Subcutaneous adipose tissue (tissue), 4 donors: Measurements from ENCODE around the gene TMEM273. TPM values are rescaled to one million over a fixed set of nuclear protein-coding genes. Genes with fewer than 3 reads are reported as not detected.

Experiments
- total RNA-seq, 4 donors: library from RNA; depleted of rRNA; stranded (reverse); fragments of >200 nt; gene quantifications; one replicate each; pipeline ENCODE4 v1.1.0, GENCODE V29; 2016
- TF ChIP-seq, protein P1 (sequence below): fragments of 450-650 bp; IDR thresholded peaks from one replicate; pipeline ENCODE4 v1.5.1; 2016; ENCODE audit warnings: low read depth, mild to moderate bottlenecking, control low read depth, antibody characterized with exemption, moderate library complexity

TMEM273 gene, protein sequence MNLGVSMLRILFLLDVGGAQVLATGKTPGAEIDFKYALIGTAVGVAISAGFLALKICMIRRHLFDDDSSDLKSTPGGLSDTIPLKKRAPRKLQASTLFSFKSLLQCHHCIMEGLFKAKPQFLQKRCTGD
- total RNA-seq = 10 to 100 TPM; 16.1 to 48.0 (median 28.3) TPM

DNA sequence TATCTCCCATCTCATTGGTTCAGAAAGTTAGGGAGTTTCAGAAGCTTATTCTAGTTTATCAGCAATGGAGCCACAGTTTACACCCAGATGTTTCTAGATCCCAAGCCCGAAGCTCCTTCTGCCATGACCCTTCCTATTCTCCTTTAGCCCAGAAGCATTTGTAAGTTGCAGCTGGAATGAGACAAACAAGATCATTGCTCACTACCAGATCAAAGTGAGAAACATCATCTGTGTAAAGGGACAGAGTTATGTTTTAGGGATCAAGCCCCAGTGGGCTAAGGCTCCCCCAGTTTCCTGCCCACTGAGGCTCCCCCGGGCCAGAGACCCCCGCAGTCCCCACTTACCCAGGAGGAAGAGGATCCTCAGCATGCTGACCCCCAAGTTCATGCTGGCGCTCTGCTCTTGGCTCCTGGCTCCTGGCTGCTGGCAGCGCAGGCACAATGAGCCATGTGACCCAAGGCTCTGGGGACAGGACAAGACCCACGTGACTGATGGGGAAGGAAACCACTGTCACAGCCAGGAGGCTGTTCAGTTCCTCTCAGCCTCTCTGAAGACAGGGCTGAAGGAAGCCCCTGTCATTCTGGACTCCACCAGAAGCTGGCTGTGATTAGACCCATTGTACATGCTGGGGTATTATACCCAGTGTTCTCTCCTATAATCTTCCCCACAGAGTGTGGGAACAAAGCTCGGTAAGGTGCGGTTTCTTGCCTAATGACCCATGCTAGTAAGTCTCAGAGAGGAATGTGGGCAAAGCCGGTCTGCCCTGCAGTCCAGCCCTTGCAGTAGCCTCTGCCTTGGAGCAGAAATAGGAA is at the start of gene TMEM273:
TMEM273 (minus strand) TSS at position 442 of the 812 bp plus-strand sequence; CDS start at position 387, 55 bp downstream.
- TF ChIP-seq, protein P1, sequence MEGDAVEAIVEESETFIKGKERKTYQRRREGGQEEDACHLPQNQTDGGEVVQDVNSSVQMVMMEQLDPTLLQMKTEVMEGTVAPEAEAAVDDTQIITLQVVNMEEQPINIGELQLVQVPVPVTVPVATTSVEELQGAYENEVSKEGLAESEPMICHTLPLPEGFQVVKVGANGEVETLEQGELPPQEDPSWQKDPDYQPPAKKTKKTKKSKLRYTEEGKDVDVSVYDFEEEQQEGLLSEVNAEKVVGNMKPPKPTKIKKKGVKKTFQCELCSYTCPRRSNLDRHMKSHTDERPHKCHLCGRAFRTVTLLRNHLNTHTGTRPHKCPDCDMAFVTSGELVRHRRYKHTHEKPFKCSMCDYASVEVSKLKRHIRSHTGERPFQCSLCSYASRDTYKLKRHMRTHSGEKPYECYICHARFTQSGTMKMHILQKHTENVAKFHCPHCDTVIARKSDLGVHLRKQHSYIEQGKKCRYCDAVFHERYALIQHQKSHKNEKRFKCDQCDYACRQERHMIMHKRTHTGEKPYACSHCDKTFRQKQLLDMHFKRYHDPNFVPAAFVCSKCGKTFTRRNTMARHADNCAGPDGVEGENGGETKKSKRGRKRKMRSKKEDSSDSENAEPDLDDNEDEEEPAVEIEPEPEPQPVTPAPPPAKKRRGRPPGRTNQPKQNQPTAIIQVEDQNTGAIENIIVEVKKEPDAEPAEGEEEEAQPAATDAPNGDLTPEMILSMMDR = no peak

DNA sequence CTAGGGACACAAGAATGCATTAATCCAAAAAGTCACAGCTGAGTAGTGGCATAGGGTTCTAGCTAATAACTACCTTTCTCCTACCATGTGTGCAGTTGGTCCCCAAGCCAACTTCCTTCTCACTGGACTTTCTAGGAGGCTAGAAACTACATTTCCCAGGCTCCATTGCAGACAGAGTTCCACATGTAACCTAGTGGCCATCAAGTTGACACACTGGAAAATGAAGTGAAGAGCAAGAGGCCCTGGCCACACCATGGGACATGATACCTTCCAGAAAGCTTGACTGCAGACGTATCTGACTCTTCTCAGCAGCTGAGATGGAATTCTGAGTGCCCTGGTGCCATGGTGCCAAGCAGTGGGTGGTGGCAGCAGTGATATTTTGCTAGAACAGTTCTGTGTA is 49.8 kb upstream of the TMEM273 start:
- TF ChIP-seq, protein P1 = no peak

DNA sequence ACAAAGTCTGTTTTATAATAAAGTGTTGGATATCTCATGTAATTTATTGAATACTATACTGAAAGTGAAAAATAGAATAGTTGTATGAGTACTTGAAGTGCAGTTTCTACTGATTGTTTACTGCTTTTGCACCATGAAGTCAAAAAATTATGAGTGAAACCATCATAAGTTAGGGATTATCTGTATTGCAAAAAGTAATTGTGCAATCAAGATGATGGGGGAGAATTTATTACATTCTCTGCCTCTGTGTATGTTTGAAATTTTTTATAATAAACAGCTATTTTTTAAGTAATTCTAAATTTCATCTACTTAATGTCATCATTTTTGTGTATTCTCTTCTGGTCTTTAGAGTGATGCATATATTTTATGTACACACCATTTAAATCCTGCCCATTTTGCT is 47.2 kb upstream of the TMEM273 start:
- TF ChIP-seq, protein P1 = no peak

DNA sequence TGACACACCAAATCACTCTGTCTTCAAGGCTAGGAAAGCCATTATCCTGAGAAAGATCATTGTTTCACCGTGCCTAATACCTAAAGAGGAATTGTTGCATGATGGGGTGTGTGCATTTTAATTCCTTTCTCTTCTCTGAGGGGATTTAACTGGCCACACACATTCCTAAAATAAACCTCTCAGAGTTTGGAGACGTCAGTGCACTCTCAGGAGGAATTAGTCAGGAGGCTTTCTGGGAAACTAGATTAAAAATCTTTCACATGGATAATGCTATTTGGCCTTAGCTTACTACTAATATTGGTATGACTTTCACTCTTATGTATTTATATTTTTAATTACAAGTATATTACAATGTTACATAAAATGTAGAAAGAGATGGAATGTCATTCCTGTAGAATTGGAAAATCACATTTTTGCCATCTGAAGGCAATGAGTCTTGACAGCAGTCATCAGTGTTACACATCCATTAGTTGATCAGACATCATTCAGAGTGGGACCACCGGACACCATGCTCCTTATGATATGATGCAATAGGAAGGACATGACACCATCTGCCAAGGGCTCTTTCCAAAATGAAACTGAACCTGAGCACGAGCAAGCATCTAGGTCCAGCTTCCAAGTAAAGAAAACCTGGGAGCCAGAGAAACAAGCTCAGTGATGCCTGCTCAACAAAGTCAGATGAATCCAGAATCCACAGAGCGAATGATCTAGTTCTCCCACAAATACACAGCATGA is 43.1 kb upstream of the TMEM273 start:
- TF ChIP-seq, protein P1 = no peak

DNA sequence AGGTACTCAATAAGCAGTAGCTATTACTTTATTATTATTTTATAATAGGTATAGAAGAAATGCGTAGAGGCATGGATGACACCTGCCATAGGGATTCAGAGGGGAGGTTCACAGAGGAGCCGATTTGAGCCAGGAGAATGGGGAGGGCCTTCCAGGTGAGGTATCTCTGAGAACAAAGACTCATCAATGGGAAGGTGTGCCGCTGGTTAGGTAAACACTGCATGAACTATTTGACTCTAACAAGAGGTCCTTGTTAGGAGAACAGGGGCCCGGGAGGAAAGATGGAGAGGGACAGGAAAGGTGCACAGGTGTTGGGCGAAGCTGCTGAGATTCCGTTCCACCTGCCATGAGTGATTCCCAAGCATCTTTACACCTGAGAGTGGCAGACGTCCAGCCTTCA is 41.8 kb upstream of the TMEM273 start:
- TF ChIP-seq, protein P1 = no peak

DNA sequence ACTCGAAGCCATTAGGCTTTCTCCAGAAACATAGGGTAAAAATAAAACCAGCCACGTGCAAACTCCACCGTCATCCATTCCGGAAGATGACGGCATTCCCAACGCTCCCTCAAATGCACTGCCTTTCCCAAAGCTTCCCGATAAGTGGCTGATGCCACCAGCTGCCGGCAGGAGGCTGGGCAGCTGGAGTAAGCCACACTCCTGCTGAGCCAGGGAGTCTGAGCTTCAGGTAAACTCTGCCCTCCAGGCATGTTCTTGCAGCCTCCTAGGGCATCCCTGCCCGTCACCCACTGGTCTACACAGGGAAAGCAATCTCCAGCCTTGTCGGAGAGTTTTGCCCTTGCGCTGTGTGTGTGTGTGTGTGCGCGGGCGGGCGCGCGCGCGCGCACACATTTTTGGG is 40.5 kb upstream of the TMEM273 start:
- TF ChIP-seq, protein P1 = no peak

DNA sequence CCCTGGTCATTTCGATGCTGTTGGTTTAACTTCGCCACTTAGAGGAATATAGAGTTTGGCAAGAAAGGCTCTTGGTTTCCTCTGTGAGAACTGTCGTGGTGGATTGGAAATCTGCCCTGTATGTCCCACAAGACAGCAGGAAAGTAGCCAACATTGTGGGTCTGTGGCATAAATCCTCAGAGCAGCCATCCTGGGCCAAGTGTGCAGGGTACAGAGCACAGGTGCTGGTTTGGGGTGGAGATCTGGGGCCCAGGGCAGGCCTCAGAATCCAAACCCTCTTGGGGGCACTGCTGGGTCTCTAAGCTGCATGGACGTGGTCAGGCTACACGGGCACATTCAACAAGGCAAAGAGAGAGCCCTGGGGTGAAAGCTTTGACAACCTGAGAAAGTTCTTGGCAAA is 39.2 kb upstream of the TMEM273 start:
- TF ChIP-seq, protein P1 = no peak
